ENCODE results near the gene BCAS3. TPM values are rescaled to one million over a fixed set of nuclear protein-coding genes. Genes with fewer than 3 reads are reported as not detected.

The BCAS3 gene
- total RNA-seq, 2 donors from 2014 or later = 28.0 to 37.7 TPM

GRCh38 chr17:60968266-60968665, 290.6 kb downstream of the BCAS3 start:
- no peak overlapping the region for H3K9ac ChIP-seq (ENCODE audit: extremely low read depth, low read length, poor library complexity, severe bottlenecking)
- H3K4me3 ChIP-seq (ENCODE audit: low read length) = no peak overlapping the region
- H3K4me1 ChIP-seq (ENCODE audit: control insufficient read depth, insufficient read depth, low read length) = no peaks in the 10 kb centered on the region
- Mint-ChIP-seq H3K27ac (no peak overlapping the region), H3K36me3 (ENCODE audit: low read depth) (peaks cover 2% of the 10 kb centered on the region), H3K27me3 (ENCODE audit: insufficient read depth) (no peaks in the 10 kb centered on the region), H3K9me3 (no peaks in the 10 kb centered on the region), H3K4me3 (no peak overlapping the region), H3K4me1 (no peaks in the 10 kb centered on the region)
- TF ChIP-seq, protein P1, sequence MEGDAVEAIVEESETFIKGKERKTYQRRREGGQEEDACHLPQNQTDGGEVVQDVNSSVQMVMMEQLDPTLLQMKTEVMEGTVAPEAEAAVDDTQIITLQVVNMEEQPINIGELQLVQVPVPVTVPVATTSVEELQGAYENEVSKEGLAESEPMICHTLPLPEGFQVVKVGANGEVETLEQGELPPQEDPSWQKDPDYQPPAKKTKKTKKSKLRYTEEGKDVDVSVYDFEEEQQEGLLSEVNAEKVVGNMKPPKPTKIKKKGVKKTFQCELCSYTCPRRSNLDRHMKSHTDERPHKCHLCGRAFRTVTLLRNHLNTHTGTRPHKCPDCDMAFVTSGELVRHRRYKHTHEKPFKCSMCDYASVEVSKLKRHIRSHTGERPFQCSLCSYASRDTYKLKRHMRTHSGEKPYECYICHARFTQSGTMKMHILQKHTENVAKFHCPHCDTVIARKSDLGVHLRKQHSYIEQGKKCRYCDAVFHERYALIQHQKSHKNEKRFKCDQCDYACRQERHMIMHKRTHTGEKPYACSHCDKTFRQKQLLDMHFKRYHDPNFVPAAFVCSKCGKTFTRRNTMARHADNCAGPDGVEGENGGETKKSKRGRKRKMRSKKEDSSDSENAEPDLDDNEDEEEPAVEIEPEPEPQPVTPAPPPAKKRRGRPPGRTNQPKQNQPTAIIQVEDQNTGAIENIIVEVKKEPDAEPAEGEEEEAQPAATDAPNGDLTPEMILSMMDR (conservative IDR thresholded peaks at IDR 0.05) = no peak
- no peaks in the 10 kb centered on the region for H3K9me3 ChIP-seq (ENCODE audit: control insufficient read depth, low read length)
- WGBS, 2 experiments (ENCODE audit: insufficient coverage in 1 of 2, insufficient read length in 1 of 2) = 89 to 100% methylated on average over 1 to 2 of the region's 2 CpGs
- H3K27me3 ChIP-seq (ENCODE audit: control insufficient read depth, insufficient read depth, low read length, poor library complexity, severe bottlenecking) = no peaks in the 10 kb centered on the region
- no peaks in the 10 kb centered on the region for H3K36me3 ChIP-seq (ENCODE audit: control insufficient read depth, insufficient read depth, low read length)
- no peak for DNase-seq
- H3K27ac ChIP-seq (ENCODE audit: low read depth, low read length) = no peak overlapping the region

- 80% methylated on average over 1 of the region's 1 CpG; no CpG with 5 or more reads in 1 of the 2 experiments for WGBS, 2 experiments (ENCODE audit: insufficient coverage in 1 of 2, insufficient read length in 1 of 2)
- no peak overlapping the region for H3K4me3 Mint-ChIP-seq
- Histone ChIP-seq H3K27me3 (ENCODE audit: control insufficient read depth, insufficient read depth, low read length, poor library complexity, severe bottlenecking) (no peaks in the 10 kb centered on the region), H3K4me3 (ENCODE audit: low read length) (no peak overlapping the region), H3K4me1 (ENCODE audit: control insufficient read depth, insufficient read depth, low read length) (no peaks in the 10 kb centered on the region), H3K9ac (ENCODE audit: extremely low read depth, low read length, poor library complexity, severe bottlenecking) (no peak overlapping the region), H3K27ac (ENCODE audit: low read depth, low read length) (no peak overlapping the region), H3K36me3 (ENCODE audit: control insufficient read depth, insufficient read depth, low read length) (no peaks in the 10 kb centered on the region), H3K9me3 (ENCODE audit: control insufficient read depth, low read length) (no peaks in the 10 kb centered on the region)
- TF ChIP-seq, protein P1 (conservative IDR thresholded peaks at IDR 0.05) = no peak
- H3K4me1 Mint-ChIP-seq = no peaks in the 10 kb centered on the region
- H3K36me3 Mint-ChIP-seq (ENCODE audit: low read depth) = no peaks in the 10 kb centered on the region
- no peaks in the 10 kb centered on the region for H3K9me3 Mint-ChIP-seq
- H3K27ac Mint-ChIP-seq = no peak overlapping the region
- no peaks in the 10 kb centered on the region for H3K27me3 Mint-ChIP-seq (ENCODE audit: insufficient read depth)
- no peak for DNase-seq
These were observed 291.9 kb downstream of the BCAS3 start for GRCh38 chr17:60969500-60970037.

DNA sequence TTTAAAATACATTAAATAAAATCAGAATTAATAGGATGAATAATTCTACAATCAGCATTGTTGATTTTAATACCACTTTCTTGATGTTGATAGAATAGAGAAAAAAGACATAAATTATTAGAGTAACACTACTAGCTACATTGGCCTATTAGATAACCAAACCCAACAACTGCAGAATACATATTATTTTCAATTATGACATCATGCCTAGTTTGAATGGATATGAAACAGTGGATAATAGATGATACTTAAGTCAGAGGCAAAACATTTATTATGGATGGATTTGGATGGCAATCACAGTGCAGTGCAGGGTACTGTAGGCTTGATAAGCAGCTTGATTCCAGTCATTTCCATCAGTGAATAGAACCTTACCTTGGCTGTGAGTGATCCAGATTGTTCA, 293.1 kb downstream of the BCAS3 start:
- no peaks in the 10 kb centered on the region for H3K4me1 ChIP-seq (ENCODE audit: control insufficient read depth, insufficient read depth, low read length)
- Mint-ChIP-seq H3K27ac (no peak overlapping the region), H3K4me3 (no peak overlapping the region)

More for the DNA sequence above, 293.1 kb downstream of the BCAS3 start:
- Histone ChIP-seq H3K4me3 (ENCODE audit: low read length) (no peak overlapping the region), H3K9me3 (ENCODE audit: control insufficient read depth, low read length) (no peaks in the 10 kb centered on the region), H3K27me3 (ENCODE audit: control insufficient read depth, insufficient read depth, low read length, poor library complexity, severe bottlenecking) (no peaks in the 10 kb centered on the region), H3K27ac (ENCODE audit: low read depth, low read length) (no peak overlapping the region), H3K9ac (ENCODE audit: extremely low read depth, low read length, poor library complexity, severe bottlenecking) (no peak overlapping the region), H3K36me3 (ENCODE audit: control insufficient read depth, insufficient read depth, low read length) (no peaks in the 10 kb centered on the region)
- no peaks in the 10 kb centered on the region for H3K4me1 Mint-ChIP-seq
- DNase-seq = no peak
- TF ChIP-seq, protein P1 (conservative IDR thresholded peaks at IDR 0.05) = no peak
- peaks cover 2% of the 10 kb centered on the region for H3K36me3 Mint-ChIP-seq (ENCODE audit: low read depth)
- no peaks in the 10 kb centered on the region for H3K27me3 Mint-ChIP-seq (ENCODE audit: insufficient read depth)
- H3K9me3 Mint-ChIP-seq = no peaks in the 10 kb centered on the region
